Kidney (tissue), 14 donors: ENCODE measurements around the gene WDFY2. TPM values are rescaled to one million over a fixed set of nuclear protein-coding genes. Genes with fewer than 3 reads are reported as not detected.

Experiments used
- DNase-seq, 5 donors: peaks; one replicate each; pipeline ENCODE4 v3.0.0-alpha.2; 2013 to 2020
- FAIRE-seq: peaks from 2 replicates; lab custom pipeline; 2012; peaks lifted over from hg19 to GRCh38; lab: Jason Lieb, UNC
- H3K27ac ChIP-seq, 2 donors: one replicate each; pipeline ENCODE4 v1.7.0; 2013; ENCODE audit warnings: low read depth in 2 of 2, low read length in 2 of 2, inconsistent platforms in 1 of 2
- H3K27me3 ChIP-seq: one replicate; pipeline ENCODE4 v1.7.1; 2013; ENCODE audit warnings: low read length, inconsistent platforms; ENCODE audit not compliant: control insufficient read depth, insufficient read depth
- H3K36me3 ChIP-seq, 3 donors: one replicate each; pipeline versions ENCODE4 v1.7.0 to v1.7.1; 2013; ENCODE audit warnings: low read length in 3 of 3, control low read depth in 1 of 3, inconsistent platforms in 1 of 3; ENCODE audit not compliant: insufficient read depth in 3 of 3, control insufficient read depth in 2 of 3
- H3K4me1 ChIP-seq, 3 donors: one replicate each; pipeline versions ENCODE4 v1.7.0 to v1.7.1; 2013; ENCODE audit warnings: low read length in 3 of 3, inconsistent platforms in 1 of 3, low read depth in 1 of 3; ENCODE audit not compliant: control insufficient read depth in 2 of 3, insufficient read depth in 2 of 3
- H3K4me3 ChIP-seq, 3 donors: one replicate each; pipeline versions ENCODE4 v1.7.0 to v1.8.1; 2013; ENCODE audit warnings: low read length in 3 of 3, control low read depth in 1 of 3, inconsistent platforms in 1 of 3
- H3K9ac ChIP-seq, 3 donors: one replicate each; pipeline versions ENCODE4 v1.7.0 to v1.7.1; 2013; ENCODE audit warnings: low read length in 3 of 3, control low read depth in 1 of 3, inconsistent platforms in 1 of 3
- H3K9me3 ChIP-seq, 3 donors: one replicate each; pipeline versions ENCODE4 v1.7.0 to v1.7.1; 2013; ENCODE audit warnings: low read length in 3 of 3, control low read depth in 1 of 3, inconsistent platforms in 1 of 3; ENCODE audit not compliant: control insufficient read depth in 2 of 3, insufficient read depth in 1 of 3
- intact Hi-C: fragments of 100-400 bp; cut with DNase I; formaldehyde crosslinking; loops from one replicate; pipeline ENCODE4 v1.11.1; 2022
- polyA plus RNA-seq: library from polyadenylated mRNA; stranded (reverse); fragments of 350-450 nt; fragmentation: Illumina TruSeq; extraction: RNeasy Lipid Tissue Mini Kit (QIAGEN cat#74804); gene quantifications from one replicate; pipeline ENCODE4 v1.2.3, GENCODE V29; 2014; ENCODE audit warnings: low read depth, low replicate concordance; ENCODE audit not compliant: insufficient read depth
- total RNA-seq: library from RNA; stranded (reverse); fragmentation: NEBNext Ultra II Directional; extraction: Animal tissue kit (Norgen Biotek cat#: 25700); gene quantifications from one replicate; pipeline ENCODE4 v1.2.1, GENCODE V29; 2021
- TF ChIP-seq, protein P1 (sequence below): IDR thresholded peaks from 3 replicates; pipeline ENCODE4 v1.5.1; 2012; ENCODE audit warnings: mild to moderate bottlenecking, moderate library complexity, borderline replicate concordance; ENCODE audit not compliant: insufficient read depth; ENCODE audit errors: extremely low read depth
- donor health status: control.
- donor health status: control.
- donor health status: control.
- donor health status: control.
- donor health status: control.
- donor health status: DM: yes; HTN: yes; CAD: no.
- donor health status: Normal renal cell carcinoma (clear cell type).

The WDFY2 gene
- total and polyA plus RNA-seq, 2 donors from 2014 or later: 4.8 to 13.0 TPM

- Histone ChIP-seq H3K4me1 (peaks cover 0 to 13% (median 6%) of the 10 kb centered on the region in 3 donors), H3K9me3 (no peaks in the 10 kb centered on the region), H3K27me3 (no peaks in the 10 kb centered on the region), H3K36me3 (peaks cover 0 to 2% (median 0%) of the 10 kb centered on the region in 3 donors), H3K27ac (no peak overlapping the region), H3K9ac (no peak overlapping the region), H3K4me3 (no peak overlapping the region)
- no peak for FAIRE-seq
- TF ChIP-seq, protein P1, sequence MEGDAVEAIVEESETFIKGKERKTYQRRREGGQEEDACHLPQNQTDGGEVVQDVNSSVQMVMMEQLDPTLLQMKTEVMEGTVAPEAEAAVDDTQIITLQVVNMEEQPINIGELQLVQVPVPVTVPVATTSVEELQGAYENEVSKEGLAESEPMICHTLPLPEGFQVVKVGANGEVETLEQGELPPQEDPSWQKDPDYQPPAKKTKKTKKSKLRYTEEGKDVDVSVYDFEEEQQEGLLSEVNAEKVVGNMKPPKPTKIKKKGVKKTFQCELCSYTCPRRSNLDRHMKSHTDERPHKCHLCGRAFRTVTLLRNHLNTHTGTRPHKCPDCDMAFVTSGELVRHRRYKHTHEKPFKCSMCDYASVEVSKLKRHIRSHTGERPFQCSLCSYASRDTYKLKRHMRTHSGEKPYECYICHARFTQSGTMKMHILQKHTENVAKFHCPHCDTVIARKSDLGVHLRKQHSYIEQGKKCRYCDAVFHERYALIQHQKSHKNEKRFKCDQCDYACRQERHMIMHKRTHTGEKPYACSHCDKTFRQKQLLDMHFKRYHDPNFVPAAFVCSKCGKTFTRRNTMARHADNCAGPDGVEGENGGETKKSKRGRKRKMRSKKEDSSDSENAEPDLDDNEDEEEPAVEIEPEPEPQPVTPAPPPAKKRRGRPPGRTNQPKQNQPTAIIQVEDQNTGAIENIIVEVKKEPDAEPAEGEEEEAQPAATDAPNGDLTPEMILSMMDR: no peak
- intact Hi-C loops: no loop called here
- no peak for DNase-seq
Observed at GRCh38 chr13:51734786-51735185, 150.5 kb downstream of the WDFY2 start.

GRCh38 chr13:51737609-51738008 lies 153.3 kb downstream of the WDFY2 start:
- no peak overlapping the region for H3K4me3 ChIP-seq
- no peak for FAIRE-seq

GRCh38 chr13:51738226-51738905 lies 154.1 kb downstream of the WDFY2 start:
- no peak for FAIRE-seq
- no peaks in the 10 kb centered on the region for H3K4me1 ChIP-seq
- no peaks in the 10 kb centered on the region for H3K27me3 ChIP-seq
- no peak overlapping the region for H3K9ac ChIP-seq
- intact Hi-C loops: no loop called here
- no peaks in the 10 kb centered on the region for H3K9me3 ChIP-seq
- H3K4me3 ChIP-seq: no peak overlapping the region
- DNase-seq: no peak
- TF ChIP-seq, protein P1: no peak
- no peak overlapping the region for H3K27ac ChIP-seq
- H3K36me3 ChIP-seq: peaks cover 0 to 7% (median 6%) of the 10 kb centered on the region in 3 donors

More at GRCh38 chr13:51737609-51738008, 153.3 kb downstream of the WDFY2 start:
- Histone ChIP-seq H3K36me3 (peaks cover 0 to 7% (median 6%) of the 10 kb centered on the region in 3 donors), H3K9ac (no peak overlapping the region), H3K27ac (no peak overlapping the region), H3K27me3 (no peaks in the 10 kb centered on the region), H3K4me1 (no peaks in the 10 kb centered on the region), H3K9me3 (no peaks in the 10 kb centered on the region)
- DNase-seq: no peak
- intact Hi-C loops: no loop called here
- TF ChIP-seq, protein P1: no peak
